Measurements from ENCODE around the gene GLCE.

GLCE gene

DNA sequence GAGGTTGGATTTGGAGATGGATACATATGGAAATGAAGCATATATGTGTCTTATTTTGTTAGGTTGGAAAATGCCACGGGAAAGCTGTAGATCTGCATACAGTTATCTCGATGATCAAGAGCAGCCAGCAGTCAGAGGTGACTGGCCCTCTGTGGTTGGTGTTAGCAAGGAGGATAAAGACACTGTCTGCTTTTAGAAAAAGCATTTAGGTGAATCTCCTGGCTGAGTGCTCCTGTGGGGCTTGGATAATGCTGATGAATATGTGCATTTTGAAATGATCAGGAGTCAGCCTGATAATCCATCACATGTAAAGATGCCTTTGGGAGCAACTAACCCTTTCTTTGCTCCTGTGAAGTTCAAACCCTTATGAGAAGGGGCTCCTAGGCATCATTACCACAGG, 24.9 kb upstream of the GLCE start:
- TF ChIP-seq, protein P1, sequence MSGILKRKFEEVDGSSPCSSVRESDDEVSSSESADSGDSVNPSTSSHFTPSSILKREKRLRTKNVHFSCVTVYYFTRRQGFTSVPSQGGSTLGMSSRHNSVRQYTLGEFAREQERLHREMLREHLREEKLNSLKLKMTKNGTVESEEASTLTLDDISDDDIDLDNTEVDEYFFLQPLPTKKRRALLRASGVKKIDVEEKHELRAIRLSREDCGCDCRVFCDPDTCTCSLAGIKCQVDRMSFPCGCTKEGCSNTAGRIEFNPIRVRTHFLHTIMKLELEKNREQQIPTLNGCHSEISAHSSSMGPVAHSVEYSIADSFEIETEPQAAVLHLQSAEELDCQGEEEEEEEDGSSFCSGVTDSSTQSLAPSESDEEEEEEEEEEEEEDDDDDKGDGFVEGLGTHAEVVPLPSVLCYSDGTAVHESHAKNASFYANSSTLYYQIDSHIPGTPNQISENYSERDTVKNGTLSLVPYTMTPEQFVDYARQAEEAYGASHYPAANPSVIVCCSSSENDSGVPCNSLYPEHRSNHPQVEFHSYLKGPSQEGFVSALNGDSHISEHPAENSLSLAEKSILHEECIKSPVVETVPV (CRISPR knock-in tag; IDR thresholded peaks at IDR 0.05), result no peak
- TF ChIP-seq TOX (CRISPR knock-in tag; IDR thresholded peaks at IDR 0.05; ENCODE audit: borderline replicate concordance), result no peak
- no peak for TF ChIP-seq ZNF565 (CRISPR knock-in tag; conservative IDR thresholded peaks at IDR 0.05; ENCODE audit: low read depth)
- TF ChIP-seq CSDC2 (CRISPR knock-in tag; IDR thresholded peaks at IDR 0.05), result no peak
- no peak for TF ChIP-seq ZNF70 (CRISPR knock-in tag; IDR thresholded peaks at IDR 0.05)
- TF ChIP-seq, protein P2, sequence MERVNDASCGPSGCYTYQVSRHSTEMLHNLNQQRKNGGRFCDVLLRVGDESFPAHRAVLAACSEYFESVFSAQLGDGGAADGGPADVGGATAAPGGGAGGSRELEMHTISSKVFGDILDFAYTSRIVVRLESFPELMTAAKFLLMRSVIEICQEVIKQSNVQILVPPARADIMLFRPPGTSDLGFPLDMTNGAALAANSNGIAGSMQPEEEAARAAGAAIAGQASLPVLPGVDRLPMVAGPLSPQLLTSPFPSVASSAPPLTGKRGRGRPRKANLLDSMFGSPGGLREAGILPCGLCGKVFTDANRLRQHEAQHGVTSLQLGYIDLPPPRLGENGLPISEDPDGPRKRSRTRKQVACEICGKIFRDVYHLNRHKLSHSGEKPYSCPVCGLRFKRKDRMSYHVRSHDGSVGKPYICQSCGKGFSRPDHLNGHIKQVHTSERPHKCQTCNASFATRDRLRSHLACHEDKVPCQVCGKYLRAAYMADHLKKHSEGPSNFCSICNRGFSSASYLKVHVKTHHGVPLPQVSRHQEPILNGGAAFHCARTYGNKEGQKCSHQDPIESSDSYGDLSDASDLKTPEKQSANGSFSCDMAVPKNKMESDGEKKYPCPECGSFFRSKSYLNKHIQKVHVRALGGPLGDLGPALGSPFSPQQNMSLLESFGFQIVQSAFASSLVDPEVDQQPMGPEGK (CRISPR knock-in tag; IDR thresholded peaks at IDR 0.05; ENCODE audit: borderline replicate concordance), result no peak
- TF ChIP-seq, protein P3, sequence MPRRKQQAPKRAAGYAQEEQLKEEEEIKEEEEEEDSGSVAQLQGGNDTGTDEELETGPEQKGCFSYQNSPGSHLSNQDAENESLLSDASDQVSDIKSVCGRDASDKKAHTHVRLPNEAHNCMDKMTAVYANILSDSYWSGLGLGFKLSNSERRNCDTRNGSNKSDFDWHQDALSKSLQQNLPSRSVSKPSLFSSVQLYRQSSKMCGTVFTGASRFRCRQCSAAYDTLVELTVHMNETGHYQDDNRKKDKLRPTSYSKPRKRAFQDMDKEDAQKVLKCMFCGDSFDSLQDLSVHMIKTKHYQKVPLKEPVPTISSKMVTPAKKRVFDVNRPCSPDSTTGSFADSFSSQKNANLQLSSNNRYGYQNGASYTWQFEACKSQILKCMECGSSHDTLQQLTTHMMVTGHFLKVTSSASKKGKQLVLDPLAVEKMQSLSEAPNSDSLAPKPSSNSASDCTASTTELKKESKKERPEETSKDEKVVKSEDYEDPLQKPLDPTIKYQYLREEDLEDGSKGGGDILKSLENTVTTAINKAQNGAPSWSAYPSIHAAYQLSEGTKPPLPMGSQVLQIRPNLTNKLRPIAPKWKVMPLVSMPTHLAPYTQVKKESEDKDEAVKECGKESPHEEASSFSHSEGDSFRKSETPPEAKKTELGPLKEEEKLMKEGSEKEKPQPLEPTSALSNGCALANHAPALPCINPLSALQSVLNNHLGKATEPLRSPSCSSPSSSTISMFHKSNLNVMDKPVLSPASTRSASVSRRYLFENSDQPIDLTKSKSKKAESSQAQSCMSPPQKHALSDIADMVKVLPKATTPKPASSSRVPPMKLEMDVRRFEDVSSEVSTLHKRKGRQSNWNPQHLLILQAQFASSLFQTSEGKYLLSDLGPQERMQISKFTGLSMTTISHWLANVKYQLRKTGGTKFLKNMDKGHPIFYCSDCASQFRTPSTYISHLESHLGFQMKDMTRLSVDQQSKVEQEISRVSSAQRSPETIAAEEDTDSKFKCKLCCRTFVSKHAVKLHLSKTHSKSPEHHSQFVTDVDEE (CRISPR knock-in tag; IDR thresholded peaks at IDR 0.05), result no peak
- TF ChIP-seq, protein P4, sequence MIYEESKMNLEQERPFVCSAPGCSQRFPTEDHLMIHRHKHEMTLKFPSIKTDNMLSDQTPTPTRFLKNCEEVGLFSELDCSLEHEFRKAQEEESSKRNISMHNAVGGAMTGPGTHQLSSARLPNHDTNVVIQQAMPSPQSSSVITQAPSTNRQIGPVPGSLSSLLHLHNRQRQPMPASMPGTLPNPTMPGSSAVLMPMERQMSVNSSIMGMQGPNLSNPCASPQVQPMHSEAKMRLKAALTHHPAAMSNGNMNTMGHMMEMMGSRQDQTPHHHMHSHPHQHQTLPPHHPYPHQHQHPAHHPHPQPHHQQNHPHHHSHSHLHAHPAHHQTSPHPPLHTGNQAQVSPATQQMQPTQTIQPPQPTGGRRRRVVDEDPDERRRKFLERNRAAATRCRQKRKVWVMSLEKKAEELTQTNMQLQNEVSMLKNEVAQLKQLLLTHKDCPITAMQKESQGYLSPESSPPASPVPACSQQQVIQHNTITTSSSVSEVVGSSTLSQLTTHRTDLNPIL (CRISPR knock-in tag; IDR thresholded peaks at IDR 0.05; ENCODE audit: low read depth), result no peak
- TF ChIP-seq PPARA (CRISPR knock-in tag; IDR thresholded peaks at IDR 0.05; ENCODE audit: borderline replicate concordance), result no peak
- no peak for TF ChIP-seq OSR1 (CRISPR knock-in tag; IDR thresholded peaks at IDR 0.05)
- TF ChIP-seq ZFP30 (CRISPR knock-in tag; IDR thresholded peaks at IDR 0.05), result no peak
- TF ChIP-seq ZC3H10 (CRISPR knock-in tag; IDR thresholded peaks at IDR 0.05), result no peak
- no peak for TF ChIP-seq GLIS3 (CRISPR knock-in tag; IDR thresholded peaks at IDR 0.05)
- no peak for TF ChIP-seq ISL1 (CRISPR knock-in tag; IDR thresholded peaks at IDR 0.05)
- no peak for TF ChIP-seq TCF4 (CRISPR knock-in tag; IDR thresholded peaks at IDR 0.05; ENCODE audit: borderline replicate concordance)
- no peak for TF ChIP-seq ZFP3 (CRISPR knock-in tag; IDR thresholded peaks at IDR 0.05)
- TF ChIP-seq ZNF8 (CRISPR knock-in tag; IDR thresholded peaks at IDR 0.05), result no peak
- no peak for TF ChIP-seq RARB (CRISPR knock-in tag; IDR thresholded peaks at IDR 0.05)
- TF ChIP-seq ARNTL (CRISPR knock-in tag; IDR thresholded peaks at IDR 0.05; ENCODE audit: borderline replicate concordance, low read depth), result no peak
- no peak for ATAC-seq

DNA sequence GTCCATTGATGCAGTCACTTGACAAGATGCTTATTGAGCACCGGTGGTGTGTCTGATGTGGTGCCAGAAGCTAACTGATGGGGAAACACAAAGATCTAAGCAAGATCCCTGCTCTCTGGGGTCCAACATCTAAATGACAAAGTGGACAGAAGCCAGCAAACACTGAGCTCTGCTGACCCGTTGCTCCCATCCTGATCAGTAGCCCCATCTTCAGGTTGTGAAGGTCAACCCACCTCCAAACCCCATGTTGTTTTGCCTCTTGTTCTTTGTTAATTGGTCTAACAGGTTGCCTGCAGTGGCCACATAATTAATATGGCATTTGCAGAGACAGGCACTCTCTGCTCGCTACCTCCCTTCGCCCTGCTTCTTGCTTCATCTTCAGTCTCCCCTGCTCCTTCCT, 21.5 kb upstream of the GLCE start:
- no peak for ATAC-seq
- TF ChIP-seq, protein P5, sequence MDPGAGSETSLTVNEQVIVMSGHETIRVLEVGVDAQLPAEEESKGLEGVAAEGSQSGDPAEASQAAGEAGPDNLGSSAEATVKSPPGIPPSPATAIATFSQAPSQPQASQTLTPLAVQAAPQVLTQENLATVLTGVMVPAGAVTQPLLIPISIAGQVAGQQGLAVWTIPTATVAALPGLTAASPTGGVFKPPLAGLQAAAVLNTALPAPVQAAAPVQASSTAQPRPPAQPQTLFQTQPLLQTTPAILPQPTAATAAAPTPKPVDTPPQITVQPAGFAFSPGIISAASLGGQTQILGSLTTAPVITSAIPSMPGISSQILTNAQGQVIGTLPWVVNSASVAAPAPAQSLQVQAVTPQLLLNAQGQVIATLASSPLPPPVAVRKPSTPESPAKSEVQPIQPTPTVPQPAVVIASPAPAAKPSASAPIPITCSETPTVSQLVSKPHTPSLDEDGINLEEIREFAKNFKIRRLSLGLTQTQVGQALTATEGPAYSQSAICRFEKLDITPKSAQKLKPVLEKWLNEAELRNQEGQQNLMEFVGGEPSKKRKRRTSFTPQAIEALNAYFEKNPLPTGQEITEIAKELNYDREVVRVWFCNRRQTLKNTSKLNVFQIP (CRISPR knock-in tag; IDR thresholded peaks at IDR 0.05; ENCODE audit: borderline replicate concordance, low read depth), result no peak
- no peak for TF ChIP-seq RARB (CRISPR knock-in tag; IDR thresholded peaks at IDR 0.05)
- no peak for TF ChIP-seq TOX (CRISPR knock-in tag; IDR thresholded peaks at IDR 0.05; ENCODE audit: borderline replicate concordance)
- TF ChIP-seq ZC3H10 (CRISPR knock-in tag; IDR thresholded peaks at IDR 0.05), result no peak
- TF ChIP-seq, protein P2 (CRISPR knock-in tag; IDR thresholded peaks at IDR 0.05; ENCODE audit: borderline replicate concordance), result no peak
- TF ChIP-seq OSR1 (CRISPR knock-in tag; IDR thresholded peaks at IDR 0.05), result no peak

All from SK-N-SH treated with all-trans-retinoic acid at 6 μM for 48 hours (cell line).